Measurements from ENCODE around the gene RASGEF1B. TPM values are rescaled to one million over a fixed set of nuclear protein-coding genes. Genes with fewer than 3 reads are reported as not detected.

The RASGEF1B gene
- total RNA-seq, 1 donor from 2014 or later: 45.1 TPM

- Histone ChIP-seq H3K4me1 (peaks cover 17% of the 10 kb centered on the region), H3K9me3 (no peaks in the 10 kb centered on the region), H3K27me3 (no peaks in the 10 kb centered on the region), H3K4me3 (no peak overlapping the region), H3K36me3 (peaks cover 44% of the 10 kb centered on the region), H3K27ac (no peak overlapping the region)
- no peak for DNase-seq
- no peak for TF ChIP-seq CTCF (IDR thresholded peaks at IDR 0.05)
- intact Hi-C loops (cut with DNase I): no loop called here
- no peak for ATAC-seq
These were observed 12.5 kb downstream of the RASGEF1B start for GRCh38 chr4:81459228-81459627.

GRCh38 chr4:81457921-81458520 lies 13.7 kb downstream of the RASGEF1B start:
- H3K9me3 ChIP-seq: no peaks in the 10 kb centered on the region
- peaks cover 5% of the 10 kb centered on the region for H3K4me1 ChIP-seq
- DNase-seq (no peak), ATAC-seq (no peak)
- peaks cover 56% of the 10 kb centered on the region for H3K36me3 ChIP-seq
- no peak for TF ChIP-seq CTCF (IDR thresholded peaks at IDR 0.05)
- intact Hi-C loops (cut with DNase I): no loop called here
- H3K27me3 ChIP-seq: no peaks in the 10 kb centered on the region
- H3K4me3 ChIP-seq: no peak overlapping the region
- H3K27ac ChIP-seq: no peak overlapping the region

GRCh38 chr4:81457345-81457744 lies 14.4 kb downstream of the RASGEF1B start:
- H3K36me3 ChIP-seq: peaks cover 63% of the 10 kb centered on the region
- no peaks in the 10 kb centered on the region for H3K27me3 ChIP-seq
- intact Hi-C loops (cut with DNase I): no loop called here
- no peak overlapping the region for H3K4me3 ChIP-seq
- peaks cover 5% of the 10 kb centered on the region for H3K4me1 ChIP-seq
- H3K27ac ChIP-seq: no peak overlapping the region
- DNase-seq (no peak), ATAC-seq (no peak)
- no peaks in the 10 kb centered on the region for H3K9me3 ChIP-seq
- TF ChIP-seq CTCF (IDR thresholded peaks at IDR 0.05): no peak

- no peak for TF ChIP-seq CTCF (IDR thresholded peaks at IDR 0.05)
- DNase-seq (no peak), ATAC-seq (no peak)
- no peak overlapping the region for H3K27ac ChIP-seq
- intact Hi-C loops (cut with DNase I): no loop called here
- H3K27me3 ChIP-seq: no peaks in the 10 kb centered on the region
- no peak overlapping the region for H3K4me3 ChIP-seq
- peaks cover 5% of the 10 kb centered on the region for H3K4me1 ChIP-seq
- H3K9me3 ChIP-seq: no peaks in the 10 kb centered on the region
- H3K36me3 ChIP-seq: peaks cover 75% of the 10 kb centered on the region
These were observed 15.8 kb downstream of the RASGEF1B start for GRCh38 chr4:81455897-81456296.

- Histone ChIP-seq H3K27ac (no peak overlapping the region), H3K4me3 (no peak overlapping the region), H3K9me3 (no peaks in the 10 kb centered on the region), H3K27me3 (no peaks in the 10 kb centered on the region), H3K36me3 (peaks cover 85% of the 10 kb centered on the region), H3K4me1 (peaks cover 2% of the 10 kb centered on the region)
- intact Hi-C loops (cut with DNase I): no loop called here
- ATAC-seq: no peak
- no peak for TF ChIP-seq CTCF (IDR thresholded peaks at IDR 0.05)
- no peak for DNase-seq
These were observed 16.8 kb downstream of the RASGEF1B start for GRCh38 chr4:81454948-81455347.

GRCh38 chr4:81454499-81454898 lies 17.2 kb downstream of the RASGEF1B start:
- no peak for DNase-seq
- no peaks in the 10 kb centered on the region for H3K27me3 ChIP-seq
- H3K36me3 ChIP-seq: peaks cover 88% of the 10 kb centered on the region
- no peak for ATAC-seq
- H3K4me3 ChIP-seq: no peak overlapping the region
- H3K27ac ChIP-seq: no peak overlapping the region
- no peaks in the 10 kb centered on the region for H3K4me1 ChIP-seq
- H3K9me3 ChIP-seq: no peaks in the 10 kb centered on the region
- intact Hi-C loops (cut with DNase I): no loop called here
- TF ChIP-seq CTCF (IDR thresholded peaks at IDR 0.05): no peak

Measured in upper lobe of right lung (tissue), 1 donor.